Right forelimb (tissue), 1 donor: ENCODE data around the gene RIMS3.
"Not testable (repeated sequence)": the region's sequence is repeated elsewhere in the genome, so short reads cannot be mapped to it uniquely, and the experiment has no call there.

ENCODE experiments used
- DNase-seq: peaks from one replicate; pipeline ENCODE4 v3.0.0-alpha.2; 2018

RIMS3 gene

GRCh38 chr1:40588586-40588985 lies 76.9 kb downstream of the RIMS3 start:
- no peak for DNase-seq

- DNase-seq, result no peak
These were observed 81.5 kb downstream of the RIMS3 start for GRCh38 chr1:40583980-40584379.

DNA sequence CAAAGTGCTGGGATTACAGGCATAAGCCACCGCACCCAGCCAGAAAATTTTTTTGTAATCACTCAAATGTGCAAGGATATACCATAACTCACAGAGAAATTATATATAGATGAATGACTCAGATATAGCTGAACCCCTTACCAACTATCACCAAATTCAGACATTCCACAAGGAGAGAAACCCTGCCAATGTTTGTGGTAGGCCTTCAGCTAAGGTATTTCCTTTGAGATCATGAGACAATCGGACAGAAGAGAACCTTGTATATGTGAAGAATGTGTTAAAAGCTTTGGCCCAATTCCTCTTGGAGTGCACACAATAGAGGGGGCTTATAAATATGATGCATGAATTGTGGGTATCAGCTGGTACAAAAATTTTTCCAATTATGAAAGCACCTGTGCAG lies 83.4 kb downstream of the RIMS3 start:
- DNase-seq, result no peak

- DNase-seq, result no peak
These were observed 90.1 kb downstream of the RIMS3 start for GRCh38 chr1:40575336-40575735.

DNA sequence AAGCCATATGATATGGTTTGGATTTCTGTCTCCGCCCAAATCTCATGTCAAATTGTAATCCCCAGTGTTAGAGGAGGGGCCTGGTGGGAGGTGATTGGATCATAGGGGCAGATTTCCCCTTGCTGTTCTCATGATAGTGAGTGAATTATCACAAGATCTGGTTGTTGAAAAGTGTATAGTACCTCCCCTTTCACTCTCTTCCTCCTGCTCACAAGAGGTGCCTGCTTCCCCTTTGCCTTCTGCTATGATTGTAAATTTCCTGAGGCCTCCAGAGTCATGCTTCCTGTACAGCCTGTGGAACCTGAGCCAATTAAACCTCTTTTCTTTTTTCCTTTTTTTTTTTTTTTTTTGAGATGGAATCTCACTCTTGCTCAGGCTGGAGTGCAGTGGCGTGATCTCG lies 90.7 kb downstream of the RIMS3 start:
- DNase-seq, result not testable (repeated sequence)
